Measurements from ENCODE around the gene CYP27B1. TPM values are rescaled to one million over a fixed set of nuclear protein-coding genes. Genes with fewer than 3 reads are reported as not detected.

The CYP27B1 gene
- total RNA-seq, 1 experiment from 2014 or later: 4.7 TPM

DNA sequence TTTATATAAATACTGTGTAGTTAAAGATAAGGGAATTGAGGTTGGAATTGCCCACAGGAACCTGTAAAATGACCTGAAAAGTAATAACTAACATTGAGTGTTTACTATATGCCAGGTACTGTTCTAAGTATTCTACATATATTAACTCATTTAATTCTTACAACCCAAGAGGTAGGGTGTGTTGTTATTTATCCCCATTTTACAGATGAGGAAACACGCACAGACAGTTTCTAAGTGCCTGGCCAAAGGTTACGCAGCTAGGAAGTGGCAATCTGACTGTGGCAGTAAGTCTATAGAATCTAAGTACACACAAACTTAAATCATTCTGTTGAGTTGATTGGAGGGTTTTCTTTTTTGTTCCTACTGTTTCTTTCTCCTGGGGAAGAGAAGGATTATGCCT, 23.1 kb downstream of the CYP27B1 start:
- intact Hi-C loops (cut with micrococcal nuclease; ENCODE audit: unreplicated experiment): loop anchor here (5.0 kb wide), 1 partner anchor 281 kb away; no protein-coding TSS in a partner anchor

DNA sequence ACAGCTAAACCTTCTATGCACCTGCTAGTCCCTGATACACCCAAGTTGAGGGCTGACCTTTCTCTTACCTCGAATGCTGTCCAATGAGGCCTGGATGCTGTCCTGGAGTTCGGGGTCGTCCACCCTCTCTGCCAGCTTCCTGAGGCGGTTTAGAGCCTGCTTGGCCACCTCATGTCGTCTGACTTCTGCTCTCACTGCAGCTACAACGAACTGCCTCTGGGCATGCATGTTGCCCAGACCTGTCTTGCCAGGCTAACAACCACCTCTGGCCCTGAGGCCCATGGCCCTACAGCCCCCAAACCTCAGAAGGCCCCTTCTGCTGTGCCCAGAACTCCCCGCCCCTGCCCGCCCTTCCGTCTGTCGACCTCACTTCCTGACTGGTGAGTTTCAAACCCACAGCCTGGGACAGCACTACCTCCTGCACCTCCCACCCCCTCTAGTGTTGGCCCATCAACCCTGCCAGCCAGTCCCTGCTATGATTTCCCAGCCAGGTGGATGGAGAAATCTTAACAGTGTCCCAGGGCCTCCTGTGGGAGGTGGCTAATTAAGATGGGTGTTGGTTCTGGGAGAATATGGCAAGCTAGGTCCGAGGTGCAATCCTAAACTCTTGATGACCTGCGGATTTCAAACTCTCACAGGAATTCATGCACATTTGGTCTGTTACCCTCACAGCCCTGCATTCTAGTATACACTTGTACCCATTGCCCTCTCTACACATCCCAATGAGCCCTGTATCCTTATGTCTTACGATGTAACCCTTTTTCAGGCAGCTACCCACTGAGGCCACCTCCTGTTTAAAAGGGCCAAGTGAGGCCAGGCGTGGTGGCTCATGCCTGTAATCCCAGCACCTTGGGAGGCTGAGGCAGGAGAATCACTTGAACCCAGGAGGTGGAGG, 24.8 kb downstream of the CYP27B1 start:
- TF ChIP-seq, protein P1, sequence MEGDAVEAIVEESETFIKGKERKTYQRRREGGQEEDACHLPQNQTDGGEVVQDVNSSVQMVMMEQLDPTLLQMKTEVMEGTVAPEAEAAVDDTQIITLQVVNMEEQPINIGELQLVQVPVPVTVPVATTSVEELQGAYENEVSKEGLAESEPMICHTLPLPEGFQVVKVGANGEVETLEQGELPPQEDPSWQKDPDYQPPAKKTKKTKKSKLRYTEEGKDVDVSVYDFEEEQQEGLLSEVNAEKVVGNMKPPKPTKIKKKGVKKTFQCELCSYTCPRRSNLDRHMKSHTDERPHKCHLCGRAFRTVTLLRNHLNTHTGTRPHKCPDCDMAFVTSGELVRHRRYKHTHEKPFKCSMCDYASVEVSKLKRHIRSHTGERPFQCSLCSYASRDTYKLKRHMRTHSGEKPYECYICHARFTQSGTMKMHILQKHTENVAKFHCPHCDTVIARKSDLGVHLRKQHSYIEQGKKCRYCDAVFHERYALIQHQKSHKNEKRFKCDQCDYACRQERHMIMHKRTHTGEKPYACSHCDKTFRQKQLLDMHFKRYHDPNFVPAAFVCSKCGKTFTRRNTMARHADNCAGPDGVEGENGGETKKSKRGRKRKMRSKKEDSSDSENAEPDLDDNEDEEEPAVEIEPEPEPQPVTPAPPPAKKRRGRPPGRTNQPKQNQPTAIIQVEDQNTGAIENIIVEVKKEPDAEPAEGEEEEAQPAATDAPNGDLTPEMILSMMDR (conservative IDR thresholded peaks at IDR 0.05; ENCODE audit: low read depth, low read length): no peak
- TF ChIP-seq EZH2 (IDR thresholded peaks at IDR 0.05; ENCODE audit: borderline replicate concordance, low read depth, low read length, poor library complexity, severe bottlenecking): no peak
- ChIA-PET POLR2A (ENCODE audit: low non-redundant PET) (interaction anchor here (0.6 kb wide), 1 partner anchor 189 kb away, joined by 3 read pairs; no protein-coding TSS in a partner anchor), CTCF (no interaction called here)
- BruUV-seq (replicated peaks): no TSS peak
- Histone ChIP-seq H3K27ac (ENCODE audit: low read depth, low read length, poor library complexity, severe bottlenecking) (no peak overlapping the region), H3K4me3 (ENCODE audit: low read depth, low read length, poor library complexity, severe bottlenecking) (no peak overlapping the region), H3K9me3 (ENCODE audit: low read depth, low read length, poor library complexity, severe bottlenecking) (no peaks in the 10 kb centered on the region), H3K36me3 (ENCODE audit: insufficient read depth, low read length, poor library complexity, severe bottlenecking) (peaks cover 10% of the 10 kb centered on the region), H3K27me3 (replicated peaks; ENCODE audit: insufficient read depth, low read depth, low read length, poor library complexity) (peaks cover 7% of the 10 kb centered on the region), H3K4me1 (ENCODE audit: insufficient read depth, low read length, poor library complexity, severe bottlenecking) (peaks cover 29% of the 10 kb centered on the region)
- intact Hi-C loops (cut with micrococcal nuclease; ENCODE audit: unreplicated experiment): loop anchor here (5.0 kb wide), 1 partner anchor 280 kb away; no protein-coding TSS in a partner anchor
- no peak for DNase-seq (ENCODE audit: low spot score)

More for the DNA sequence above, 23.1 kb downstream of the CYP27B1 start:
- BruUV-seq (replicated peaks): no TSS peak
- no peak for TF ChIP-seq EZH2 (IDR thresholded peaks at IDR 0.05; ENCODE audit: borderline replicate concordance, low read depth, low read length, poor library complexity, severe bottlenecking)
- TF ChIP-seq, protein P1 (conservative IDR thresholded peaks at IDR 0.05; ENCODE audit: low read depth, low read length): no peak
- H3K9me3 ChIP-seq (ENCODE audit: low read depth, low read length, poor library complexity, severe bottlenecking): no peaks in the 10 kb centered on the region
- no peaks in the 10 kb centered on the region for H3K27me3 ChIP-seq (replicated peaks; ENCODE audit: insufficient read depth, low read depth, low read length, poor library complexity)
- peak overlapping the region; percentile 97 for H3K27ac ChIP-seq (ENCODE audit: low read depth, low read length, poor library complexity, severe bottlenecking)
- H3K36me3 ChIP-seq (ENCODE audit: insufficient read depth, low read length, poor library complexity, severe bottlenecking): peaks cover 23% of the 10 kb centered on the region
- ChIA-PET CTCF (no interaction called here), POLR2A (ENCODE audit: low non-redundant PET) (no interaction called here)
- no peak for DNase-seq (ENCODE audit: low spot score)
- peaks cover 22% of the 10 kb centered on the region for H3K4me1 ChIP-seq (ENCODE audit: insufficient read depth, low read length, poor library complexity, severe bottlenecking)
- peak overlapping the region; percentile 60 for H3K4me3 ChIP-seq (ENCODE audit: low read depth, low read length, poor library complexity, severe bottlenecking)

DNA sequence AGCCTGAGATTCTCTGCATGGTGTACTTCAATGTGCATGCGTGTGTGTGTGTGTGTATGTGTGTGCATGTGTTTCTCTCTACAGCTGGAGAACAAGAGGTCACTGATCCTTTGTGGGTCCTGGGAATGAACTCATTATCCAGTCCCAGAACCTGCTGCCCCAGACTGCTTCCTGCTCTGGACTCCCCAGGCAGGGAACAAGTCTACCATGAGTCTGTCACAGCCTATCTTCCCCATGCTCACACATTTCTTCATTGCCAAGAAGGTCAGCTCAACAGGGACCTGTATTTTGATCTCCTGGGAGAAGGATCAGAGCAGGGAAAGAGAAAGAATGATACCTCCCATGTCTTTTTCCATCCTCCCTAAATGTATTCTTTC, 25.5 kb downstream of the CYP27B1 start:
- BruUV-seq (replicated peaks): no TSS peak
- Histone ChIP-seq H3K9me3 (ENCODE audit: low read depth, low read length, poor library complexity, severe bottlenecking) (no peaks in the 10 kb centered on the region), H3K27ac (ENCODE audit: low read depth, low read length, poor library complexity, severe bottlenecking) (no peak overlapping the region), H3K27me3 (replicated peaks; ENCODE audit: insufficient read depth, low read depth, low read length, poor library complexity) (peaks cover 14% of the 10 kb centered on the region), H3K4me1 (ENCODE audit: insufficient read depth, low read length, poor library complexity, severe bottlenecking) (peaks cover 36% of the 10 kb centered on the region), H3K36me3 (ENCODE audit: insufficient read depth, low read length, poor library complexity, severe bottlenecking) (peaks cover 3% of the 10 kb centered on the region), H3K4me3 (ENCODE audit: low read depth, low read length, poor library complexity, severe bottlenecking) (no peak overlapping the region)
- DNase-seq (ENCODE audit: low spot score): no peak
- POLR2A ChIA-PET (ENCODE audit: low non-redundant PET): no interaction called here
- intact Hi-C loops (cut with micrococcal nuclease; ENCODE audit: unreplicated experiment): loop anchor here (5.0 kb wide), 1 partner anchor 279 kb away; no protein-coding TSS in a partner anchor
- TF ChIP-seq EZH2 (IDR thresholded peaks at IDR 0.05; ENCODE audit: borderline replicate concordance, low read depth, low read length, poor library complexity, severe bottlenecking): no peak
- TF ChIP-seq, protein P1 (conservative IDR thresholded peaks at IDR 0.05; ENCODE audit: low read depth, low read length): no peak
- CTCF ChIA-PET: no interaction called here
